ENCODE results near the gene KIAA1328.

- no peak for TF ChIP-seq TCF12 (IDR thresholded peaks at IDR 0.05; ENCODE audit: low read depth)
- TF ChIP-seq EGR1 (IDR thresholded peaks at IDR 0.05) = no peak
- TF ChIP-seq TAF1 (IDR thresholded peaks at IDR 0.05; ENCODE audit: low read depth) = no peak
- no peak for TF ChIP-seq EP300 (IDR thresholded peaks at IDR 0.05; ENCODE audit: borderline replicate concordance)
- TF ChIP-seq REST (IDR thresholded peaks at IDR 0.05; ENCODE audit: low read depth) = no peak
- TF ChIP-seq YY1 (IDR thresholded peaks at IDR 0.05; ENCODE audit: low read depth) = no peak
Observed at GRCh38 chr18:36782710-36783109, 46.2 kb upstream of the KIAA1328 start.
